HG03280 (cell line): ENCODE data around the gene CASP8.
"Not testable (repeated sequence)": the region's sequence is repeated elsewhere in the genome, so short reads cannot be mapped to it uniquely, and the experiment has no call there.

Experiments used
- ATAC-seq: cut with Tn5 transposase; IDR thresholded peaks from one replicate; pipeline ENCODE4 v1.9.1; 2021; ENCODE audit warnings: mild to moderate bottlenecking, moderate library complexity; ENCODE audit not compliant: unreplicated experiment

The CASP8 gene

GRCh38 chr2:201239167-201239935, 21.0 kb upstream of the CASP8 start:
- not testable (repeated sequence) for ATAC-seq

- ATAC-seq, result no peak
These were observed 17.6 kb upstream of the CASP8 start for GRCh38 chr2:201242571-201243277.

- no peak for ATAC-seq
These were observed 15.5 kb upstream of the CASP8 start for GRCh38 chr2:201244829-201245228.

- no peak for ATAC-seq
These were observed 14.1 kb upstream of the CASP8 start for GRCh38 chr2:201246280-201246679.

- ATAC-seq, result no peak
These were observed 12.0 kb upstream of the CASP8 start for GRCh38 chr2:201248288-201248844.

GRCh38 chr2:201249889-201250288, 10.4 kb upstream of the CASP8 start:
- ATAC-seq, result no peak

GRCh38 chr2:201250741-201251140, 9.6 kb upstream of the CASP8 start:
- ATAC-seq, result no peak

- no peak for ATAC-seq
These were observed 6.1 kb upstream of the CASP8 start for GRCh38 chr2:201254081-201254730.

GRCh38 chr2:201255408-201256033, 4.8 kb upstream of the CASP8 start:
- no peak for ATAC-seq

- ATAC-seq, result no peak
These were observed 4.3 kb upstream of the CASP8 start for GRCh38 chr2:201256082-201256481.

GRCh38 chr2:201257381-201257955, 2.9 kb upstream of the CASP8 start:
- peak; percentile 44 for ATAC-seq

- peak; percentile 65 for ATAC-seq
These were observed 2.2 kb upstream of the CASP8 start for GRCh38 chr2:201257956-201258665.

- peak; percentile 5 for ATAC-seq
These were observed 1.4 kb upstream of the CASP8 start for GRCh38 chr2:201258666-201259615.

GRCh38 chr2:201261471-201261870, 1.1 kb downstream of the CASP8 start:
- no peak for ATAC-seq

GRCh38 chr2:201261906-201262305, 1.6 kb downstream of the CASP8 start:
- ATAC-seq, result no peak

- ATAC-seq, result no peak
These were observed 2.4 kb downstream of the CASP8 start for GRCh38 chr2:201262718-201263117.

- no peak for ATAC-seq
These were observed 3.4 kb downstream of the CASP8 start for GRCh38 chr2:201263779-201264178.

GRCh38 chr2:201264472-201265173, 4.3 kb downstream of the CASP8 start:
- ATAC-seq, result no peak
